Measurements from ENCODE around the gene KRT82. TPM values are rescaled to one million over a fixed set of nuclear protein-coding genes. Genes with fewer than 3 reads are reported as not detected.
"Not testable (repeated sequence)": the region's sequence is repeated elsewhere in the genome, so short reads cannot be mapped to it uniquely, and the experiment has no call there.

Gene KRT82
- total RNA-seq, 4 donors from 2014 or later, result not detected

- TF ChIP-seq POLR2A (IDR thresholded peaks at IDR 0.05), result no peak
- TF ChIP-seq, protein P1, sequence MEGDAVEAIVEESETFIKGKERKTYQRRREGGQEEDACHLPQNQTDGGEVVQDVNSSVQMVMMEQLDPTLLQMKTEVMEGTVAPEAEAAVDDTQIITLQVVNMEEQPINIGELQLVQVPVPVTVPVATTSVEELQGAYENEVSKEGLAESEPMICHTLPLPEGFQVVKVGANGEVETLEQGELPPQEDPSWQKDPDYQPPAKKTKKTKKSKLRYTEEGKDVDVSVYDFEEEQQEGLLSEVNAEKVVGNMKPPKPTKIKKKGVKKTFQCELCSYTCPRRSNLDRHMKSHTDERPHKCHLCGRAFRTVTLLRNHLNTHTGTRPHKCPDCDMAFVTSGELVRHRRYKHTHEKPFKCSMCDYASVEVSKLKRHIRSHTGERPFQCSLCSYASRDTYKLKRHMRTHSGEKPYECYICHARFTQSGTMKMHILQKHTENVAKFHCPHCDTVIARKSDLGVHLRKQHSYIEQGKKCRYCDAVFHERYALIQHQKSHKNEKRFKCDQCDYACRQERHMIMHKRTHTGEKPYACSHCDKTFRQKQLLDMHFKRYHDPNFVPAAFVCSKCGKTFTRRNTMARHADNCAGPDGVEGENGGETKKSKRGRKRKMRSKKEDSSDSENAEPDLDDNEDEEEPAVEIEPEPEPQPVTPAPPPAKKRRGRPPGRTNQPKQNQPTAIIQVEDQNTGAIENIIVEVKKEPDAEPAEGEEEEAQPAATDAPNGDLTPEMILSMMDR (IDR thresholded peaks at IDR 0.05), result no peak
- Histone ChIP-seq H3K27ac (no peak overlapping the region), H3K4me1 (no peaks in the 10 kb centered on the region), H3K9me3 (no peaks in the 10 kb centered on the region), H3K4me3 (replicated peaks in 1 of 3) (no peak overlapping the region), H3K36me3 (no peaks in the 10 kb centered on the region), H3K27me3 (no peaks in the 10 kb centered on the region)
- 87 to 91% methylated on average over 10 of the region's 10 CpGs for WGBS, 2 donors
- intact Hi-C loops (cut with DNase I), result no loop called here
- DNase-seq, result no peak
These were observed 5.7 kb upstream of the KRT82 start for GRCh38 chr12:52411815-52412214.

GRCh38 chr12:52410589-52411248 is 4.6 kb upstream of the KRT82 start:
- H3K27me3 ChIP-seq; intact Hi-C loops (cut with DNase I); DNase-seq; H3K9me3 ChIP-seq; H3K4me1 ChIP-seq; H3K36me3 ChIP-seq; H3K4me3 ChIP-seq (replicated peaks in 1 of 3); H3K27ac ChIP-seq: not testable (repeated sequence)
- 20 to 44% methylated on average over 1 of the region's 1 CpG for WGBS, 2 donors

- DNase-seq, result no peak
- 89 to 96% methylated on average over 5 of the region's 5 CpGs for WGBS, 2 donors
- Histone ChIP-seq H3K36me3 (no peaks in the 10 kb centered on the region), H3K27me3 (no peaks in the 10 kb centered on the region), H3K9me3 (no peaks in the 10 kb centered on the region), H3K27ac (no peak overlapping the region), H3K4me1 (no peaks in the 10 kb centered on the region), H3K4me3 (replicated peaks in 1 of 3) (no peak overlapping the region)
- intact Hi-C loops (cut with DNase I), result no loop called here
- TF ChIP-seq, protein P1 (IDR thresholded peaks at IDR 0.05), result no peak
- no peak for TF ChIP-seq POLR2A (IDR thresholded peaks at IDR 0.05)
These were observed 1.8 kb upstream of the KRT82 start for GRCh38 chr12:52407918-52408317.

DNA sequence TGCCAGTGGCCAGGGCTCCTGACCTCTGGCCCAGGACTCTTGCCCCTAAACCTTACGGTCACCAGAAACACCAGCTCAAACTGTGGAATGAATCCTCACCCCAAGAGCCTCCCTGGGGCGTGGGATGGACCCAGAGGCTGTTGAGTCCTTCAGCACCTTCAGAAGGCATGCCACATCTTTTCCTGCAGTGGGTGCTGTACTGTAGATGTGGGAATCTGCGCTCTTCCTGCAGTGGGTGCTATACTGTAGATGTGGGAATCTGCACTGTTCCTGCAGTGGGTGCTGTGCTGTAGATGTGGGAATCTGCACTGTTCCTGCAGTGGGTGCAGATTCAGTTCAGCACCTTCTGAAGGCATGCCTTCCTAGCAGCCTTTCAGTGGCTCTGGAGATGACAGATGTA is 1.2 kb downstream of the KRT82 start:
- Histone ChIP-seq H3K4me3 (replicated peaks in 1 of 3) (no peak overlapping the region), H3K36me3 (no peaks in the 10 kb centered on the region), H3K27ac (no peak overlapping the region), H3K9me3 (no peaks in the 10 kb centered on the region), H3K27me3 (no peaks in the 10 kb centered on the region), H3K4me1 (no peaks in the 10 kb centered on the region)
- intact Hi-C loops (cut with DNase I), result no loop called here
- WGBS, 2 donors, result 92 to 94% methylated on average over 2 to 3 of the region's 3 CpGs
- TF ChIP-seq, protein P1 (IDR thresholded peaks at IDR 0.05), result no peak
- TF ChIP-seq POLR2A (IDR thresholded peaks at IDR 0.05), result no peak
- DNase-seq, result no peak

- no peak for TF ChIP-seq POLR2A (IDR thresholded peaks at IDR 0.05)
- TF ChIP-seq, protein P1 (IDR thresholded peaks at IDR 0.05), result no peak
- WGBS, 2 donors, result 91 to 95% methylated on average over 5 to 9 of the region's 9 CpGs
- Histone ChIP-seq H3K36me3 (no peaks in the 10 kb centered on the region), H3K27me3 (no peaks in the 10 kb centered on the region), H3K9me3 (no peaks in the 10 kb centered on the region), H3K4me3 (replicated peaks in 1 of 3) (no peak overlapping the region), H3K4me1 (no peaks in the 10 kb centered on the region), H3K27ac (no peak overlapping the region)
- intact Hi-C loops (cut with DNase I), result no loop called here
- DNase-seq, result no peak
These were observed 2.6 kb downstream of the KRT82 start for GRCh38 chr12:52403561-52403960.

All from thyroid gland (tissue), 4 donors.